DND-41 (cell line): ENCODE data around the gene MMP14.
"Not testable (repeated sequence)": the region's sequence is repeated elsewhere in the genome, so short reads cannot be mapped to it uniquely, and the experiment has no call there.

Experiments used
- EZH2 ChIP-seq: IDR thresholded peaks from 3 replicates; pipeline ENCODE4 v1.6.1; 2012; ENCODE audit warnings: borderline replicate concordance, low read depth, mild to moderate bottlenecking, moderate library complexity, low read length, inconsistent platforms; ENCODE audit not compliant: severe bottlenecking
- TF ChIP-seq, protein P1 (sequence below): IDR thresholded peaks from 2 replicates; pipeline ENCODE4 v1.5.1; 2012; ENCODE audit warnings: borderline replicate concordance, low read length, moderate library complexity, mild to moderate bottlenecking; ENCODE audit not compliant: poor library complexity, severe bottlenecking; ENCODE audit errors: extremely low read depth

DNA sequence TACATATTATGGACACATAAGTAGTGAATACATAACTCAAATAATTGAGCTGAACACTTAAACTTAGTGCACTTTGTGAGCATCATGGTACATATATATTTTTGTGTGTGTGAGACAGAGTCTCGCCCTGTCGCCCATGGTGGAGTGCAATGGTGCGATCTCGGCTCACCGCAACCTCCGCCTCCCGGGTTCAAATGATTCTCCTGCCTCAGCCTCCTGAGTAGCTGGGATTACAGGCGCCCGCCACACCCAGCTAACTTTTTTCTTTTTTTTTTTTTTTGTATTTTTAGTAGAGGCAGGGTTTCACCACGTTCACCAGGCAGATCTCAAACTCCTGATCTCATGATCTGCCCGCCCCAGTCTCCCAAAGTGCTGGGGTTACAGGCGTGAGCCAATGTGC, 15.8 kb downstream of the MMP14 start:
- TF ChIP-seq, protein P1, sequence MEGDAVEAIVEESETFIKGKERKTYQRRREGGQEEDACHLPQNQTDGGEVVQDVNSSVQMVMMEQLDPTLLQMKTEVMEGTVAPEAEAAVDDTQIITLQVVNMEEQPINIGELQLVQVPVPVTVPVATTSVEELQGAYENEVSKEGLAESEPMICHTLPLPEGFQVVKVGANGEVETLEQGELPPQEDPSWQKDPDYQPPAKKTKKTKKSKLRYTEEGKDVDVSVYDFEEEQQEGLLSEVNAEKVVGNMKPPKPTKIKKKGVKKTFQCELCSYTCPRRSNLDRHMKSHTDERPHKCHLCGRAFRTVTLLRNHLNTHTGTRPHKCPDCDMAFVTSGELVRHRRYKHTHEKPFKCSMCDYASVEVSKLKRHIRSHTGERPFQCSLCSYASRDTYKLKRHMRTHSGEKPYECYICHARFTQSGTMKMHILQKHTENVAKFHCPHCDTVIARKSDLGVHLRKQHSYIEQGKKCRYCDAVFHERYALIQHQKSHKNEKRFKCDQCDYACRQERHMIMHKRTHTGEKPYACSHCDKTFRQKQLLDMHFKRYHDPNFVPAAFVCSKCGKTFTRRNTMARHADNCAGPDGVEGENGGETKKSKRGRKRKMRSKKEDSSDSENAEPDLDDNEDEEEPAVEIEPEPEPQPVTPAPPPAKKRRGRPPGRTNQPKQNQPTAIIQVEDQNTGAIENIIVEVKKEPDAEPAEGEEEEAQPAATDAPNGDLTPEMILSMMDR, result not testable (repeated sequence)
- not testable (repeated sequence) for TF ChIP-seq EZH2
